ENCODE measurements around the gene PDIK1L. TPM values are rescaled to one million over a fixed set of nuclear protein-coding genes. Genes with fewer than 3 reads are reported as not detected.

Gene PDIK1L
- total and polyA plus RNA-seq, 9 of the 15 experiments (the other 6 are each of a cell fraction or from before 2014, with no cell fraction given): 12.8 to 30.2 (median 21.5) TPM

GRCh38 chr1:26084844-26085243 is 26.8 kb upstream of the PDIK1L start:
- POLR2A ChIA-PET: interaction anchor here (0.6 to 3.4 kb wide), 4 partner anchors 10 to 66 kb away, joined by 3 to 17 read pairs (median 6); no protein-coding TSS in a partner anchor
- CTCF ChIA-PET (ENCODE audit: low intra/inter-chr PET ratio): interaction anchor here (0.5 kb wide), 1 partner anchor 21 kb away, joined by 3 read pairs; no protein-coding TSS in a partner anchor
- no peak overlapping the region for H3K4me2 ChIP-seq (ENCODE audit: insufficient read depth, low read length)
- H3K27me3 ChIP-seq (ENCODE audit: control insufficient read depth in 2 of 2, insufficient read depth in 2 of 2, low read length in 2 of 2): no peaks in the 10 kb centered on the region
- H3K4me1 ChIP-seq (replicated peaks in 1 of 2; ENCODE audit: control insufficient read depth in 2 of 2, insufficient read depth in 2 of 2, low read length in 2 of 2): peaks cover 10 to 26% of the 10 kb centered on the region in 2 experiments; a peak in 4 of 5 replicates
- H3K36me3 ChIP-seq (ENCODE audit: control insufficient read depth, insufficient read depth, low read length): no peaks in the 10 kb centered on the region
- H2AFZ ChIP-seq (ENCODE audit: low read depth, low read length): no peak overlapping the region
- H3K9me1 ChIP-seq (ENCODE audit: control insufficient read depth, insufficient read depth, low read length): no peaks in the 10 kb centered on the region
- no peak for ATAC-seq
- no peaks in the 10 kb centered on the region for H4K20me1 ChIP-seq (replicated peaks; ENCODE audit: control insufficient read depth, insufficient read depth, low read length)
- no peaks in the 10 kb centered on the region for H3K79me2 ChIP-seq (ENCODE audit: control insufficient read depth, insufficient read depth, low read length)
- BruUV-seq (replicated peaks): no TSS peak
- H3K9me3 ChIP-seq (replicated peaks; ENCODE audit: control insufficient read depth, insufficient read depth, low read depth, low read length): no peaks in the 10 kb centered on the region
- no peak for FAIRE-seq
- no peak overlapping the region for H3K27ac ChIP-seq (ENCODE audit: extremely low read depth, low read depth, low read length)
- DNase-seq (ENCODE audit: extremely low read depth in 1 of 4, low spot score in 3 of 4): no peak
- intact Hi-C loops (cut with micrococcal nuclease): no loop called here
- TF ChIP-seq TSC22D4 (tag; IDR thresholded peaks at IDR 0.05): no peak
- no peak for TF ChIP-seq ZFP91 (CRISPR knock-in tag; IDR thresholded peaks at IDR 0.05)
- peak; percentile 97 for TF ChIP-seq RBM25 (IDR thresholded peaks at IDR 0.05; ENCODE audit: low read depth, low read length, severe bottlenecking)
- TF ChIP-seq ZNF121 (CRISPR knock-in tag; conservative IDR thresholded peaks at IDR 0.05): peak; percentile 56; the same call in 1 of the 2 replicates
- TF ChIP-seq NFRKB (IDR thresholded peaks at IDR 0.05; ENCODE audit: low read depth): no peak
- peak; percentile 66 for TF ChIP-seq BCOR (IDR thresholded peaks at IDR 0.05)
- H3K9ac ChIP-seq (ENCODE audit: insufficient read depth in 1 of 2, low read depth in 2 of 2, low read length in 2 of 2): no peak overlapping the region
- in situ Hi-C loops (cut with MboI): no loop called here
- WGBS (ENCODE audit: insufficient coverage, low coverage, missing lambda C conversion rate): 65% methylated on average over 2 of the region's 2 CpGs
- H3K4me3 ChIP-seq: no peak overlapping the region
